ENCODE results near the gene IFNL2.

The IFNL2 gene

DNA sequence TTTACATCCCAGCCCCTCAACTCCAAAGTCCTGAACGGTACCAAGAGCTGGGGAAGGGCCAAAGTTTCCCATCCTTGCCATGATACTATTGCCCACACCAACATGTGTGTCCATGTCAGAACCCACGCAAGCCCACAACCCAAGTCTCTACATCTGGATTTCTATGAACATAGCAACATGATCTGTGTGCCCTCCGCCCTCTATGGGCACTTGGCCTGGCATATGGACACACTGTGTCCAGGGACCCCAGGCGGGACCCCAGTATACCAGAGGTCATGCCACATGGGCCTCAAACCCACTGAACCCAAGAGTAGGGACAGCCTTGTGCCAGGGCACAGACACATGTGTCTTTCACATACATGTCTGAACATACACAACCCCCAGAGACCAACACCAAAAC lies 50.5 kb downstream of the IFNL2 start:
- no peak for DNase-seq

- no peak for DNase-seq
These were observed 51.1 kb downstream of the IFNL2 start for GRCh38 chr19:39319098-39319891.
